Inferior parietal cortex (tissue), 1 donor: ENCODE data around the gene IL25.
"Not testable (repeated sequence)": the region's sequence is repeated elsewhere in the genome, so short reads cannot be mapped to it uniquely, and the experiment has no call there.

ENCODE experiments used
- DNase-seq: peaks from one replicate; pipeline ENCODE4 v3.0.0-alpha.2; 2016; ENCODE audit errors: extremely low spot score

IL25 gene

DNA sequence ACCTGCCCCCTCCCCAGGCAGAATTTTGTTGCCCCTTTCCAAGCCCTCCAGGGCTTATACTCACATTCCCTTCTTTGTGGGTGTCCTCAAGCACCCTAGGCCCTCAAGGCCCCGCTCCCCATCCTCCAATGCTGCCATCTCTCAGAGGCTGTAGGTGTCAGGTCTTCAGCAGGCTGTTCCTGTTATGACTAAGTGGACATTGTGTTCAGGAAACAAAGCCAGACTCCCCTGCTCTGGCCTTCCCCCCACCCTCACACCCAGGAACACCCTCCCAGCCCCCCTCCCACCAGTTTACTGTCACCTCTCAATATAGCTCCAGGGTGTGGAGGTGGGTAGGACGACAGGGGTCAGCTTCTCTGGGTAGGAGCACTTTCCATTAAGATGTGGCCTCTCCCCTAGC is 36.9 kb downstream of the IL25 start:
- DNase-seq, result no peak

DNA sequence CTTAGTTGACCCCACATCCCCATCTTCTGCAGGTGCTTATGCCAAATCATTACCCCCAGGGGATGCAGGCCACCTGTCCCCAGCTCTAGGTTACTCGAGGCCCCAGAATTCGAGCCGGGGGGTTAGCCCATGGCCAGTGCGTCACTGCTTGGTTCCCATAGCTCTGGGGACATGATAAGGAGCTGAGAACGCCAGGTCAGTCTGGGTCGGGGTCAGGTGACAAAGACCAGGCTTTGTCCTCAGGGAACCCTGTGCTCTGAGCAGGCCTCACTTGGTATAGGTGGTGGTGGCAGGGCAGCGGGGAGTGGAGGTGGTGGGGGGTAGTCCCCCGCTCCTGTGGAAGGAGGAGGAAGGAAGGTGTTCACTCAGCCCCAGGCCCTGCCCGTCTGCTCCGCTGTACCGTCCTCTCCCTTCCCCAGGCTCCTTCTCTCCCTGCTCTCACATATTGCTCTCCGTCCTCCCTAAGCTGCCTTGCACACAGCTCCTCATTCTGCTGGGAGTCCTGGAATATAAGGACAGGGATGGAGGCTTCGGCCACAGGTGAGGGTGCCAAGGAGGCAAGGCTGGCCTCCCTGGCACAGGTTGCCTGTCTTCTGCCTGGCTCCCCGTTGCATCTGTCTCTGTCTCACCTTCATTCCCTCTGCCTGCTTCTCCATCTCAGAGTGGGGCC is 37.5 kb downstream of the IL25 start:
- no peak for DNase-seq

DNA sequence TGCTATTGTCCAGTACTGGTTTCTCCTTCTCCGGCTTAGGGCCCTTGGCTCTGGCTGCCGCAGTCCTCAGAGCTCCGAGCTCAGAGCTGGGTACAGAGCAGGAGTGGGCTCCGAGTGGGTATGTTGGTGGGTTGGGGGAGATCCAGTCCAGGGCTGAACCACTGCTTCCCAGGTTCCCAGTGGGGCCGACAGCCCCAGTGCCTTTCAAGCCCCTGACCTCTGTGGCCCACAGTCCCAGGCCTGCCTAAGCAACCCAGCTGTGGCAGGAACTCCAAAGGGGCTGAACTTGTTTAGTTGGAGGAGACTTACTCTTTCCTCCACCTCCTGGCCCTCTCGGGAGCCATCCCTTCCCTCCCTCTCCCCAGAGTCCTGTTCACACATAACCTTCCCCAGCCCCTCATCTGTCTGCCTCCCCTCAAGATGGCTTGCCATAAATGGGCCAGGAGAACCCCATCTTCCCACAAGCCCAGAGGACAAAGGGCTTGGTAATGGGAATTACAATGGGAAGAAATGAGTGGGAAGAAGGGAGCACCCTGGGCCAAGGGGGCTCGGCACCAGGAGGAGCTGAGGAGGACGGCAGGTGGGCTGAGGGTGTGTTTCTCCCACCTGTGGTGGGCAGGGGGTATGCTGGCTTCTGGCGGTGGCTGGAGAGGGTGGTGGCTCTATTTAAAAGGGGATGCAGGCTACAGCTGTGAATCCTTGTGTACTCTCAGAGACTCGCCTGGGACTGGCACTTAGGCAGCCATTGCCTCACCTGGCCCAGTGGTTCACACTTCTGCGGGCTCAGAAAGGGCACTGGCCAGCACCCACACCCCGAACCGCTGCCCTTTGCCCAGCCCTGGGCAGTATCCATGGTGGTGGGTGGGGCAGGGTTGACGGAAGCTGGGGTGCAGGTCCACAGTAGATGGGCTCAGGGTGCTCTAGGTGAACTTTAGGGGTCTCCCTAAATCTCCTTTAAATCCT is 39.2 kb downstream of the IL25 start:
- DNase-seq, result no peak

DNA sequence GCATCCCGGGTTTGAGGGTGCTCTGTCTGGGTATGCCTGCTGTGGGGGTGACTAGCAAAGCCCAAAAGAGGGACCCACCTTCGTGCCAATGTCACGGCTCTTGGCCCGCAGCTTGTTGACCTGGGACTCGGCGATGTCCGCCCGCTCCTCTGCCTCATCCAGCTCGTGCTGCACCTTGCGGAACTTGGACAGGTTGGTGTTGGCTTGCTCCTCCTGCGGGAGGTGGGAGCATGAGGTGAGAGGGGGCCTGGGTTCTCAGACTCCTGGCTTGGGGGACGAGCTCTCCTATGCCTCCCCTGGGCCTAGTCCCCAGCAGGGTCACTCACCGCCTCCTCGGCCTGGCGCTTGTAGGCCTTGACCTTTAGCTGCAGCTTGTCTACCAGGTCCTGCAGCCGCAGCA is 41.1 kb downstream of the IL25 start:
- no peak for DNase-seq

DNA sequence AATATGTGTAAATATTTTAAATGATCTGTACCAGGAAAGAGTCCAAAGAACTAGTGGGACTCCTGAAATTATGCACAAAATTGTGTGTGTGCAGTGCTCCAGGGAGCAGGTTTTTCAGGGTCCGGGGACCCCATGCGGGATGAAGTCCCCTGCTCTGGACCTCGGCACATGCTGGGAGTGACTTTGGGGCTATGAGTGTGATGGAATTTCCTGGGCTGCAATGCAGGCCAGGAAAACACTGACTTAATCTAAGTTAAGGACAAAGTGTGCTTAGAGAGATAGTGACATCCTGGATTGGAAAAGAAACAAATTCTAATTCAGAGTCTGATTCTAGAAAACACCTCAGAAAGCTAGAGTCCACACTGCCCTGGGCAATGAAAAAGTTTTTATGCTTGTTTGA is 41.6 kb downstream of the IL25 start:
- DNase-seq, result no peak

DNA sequence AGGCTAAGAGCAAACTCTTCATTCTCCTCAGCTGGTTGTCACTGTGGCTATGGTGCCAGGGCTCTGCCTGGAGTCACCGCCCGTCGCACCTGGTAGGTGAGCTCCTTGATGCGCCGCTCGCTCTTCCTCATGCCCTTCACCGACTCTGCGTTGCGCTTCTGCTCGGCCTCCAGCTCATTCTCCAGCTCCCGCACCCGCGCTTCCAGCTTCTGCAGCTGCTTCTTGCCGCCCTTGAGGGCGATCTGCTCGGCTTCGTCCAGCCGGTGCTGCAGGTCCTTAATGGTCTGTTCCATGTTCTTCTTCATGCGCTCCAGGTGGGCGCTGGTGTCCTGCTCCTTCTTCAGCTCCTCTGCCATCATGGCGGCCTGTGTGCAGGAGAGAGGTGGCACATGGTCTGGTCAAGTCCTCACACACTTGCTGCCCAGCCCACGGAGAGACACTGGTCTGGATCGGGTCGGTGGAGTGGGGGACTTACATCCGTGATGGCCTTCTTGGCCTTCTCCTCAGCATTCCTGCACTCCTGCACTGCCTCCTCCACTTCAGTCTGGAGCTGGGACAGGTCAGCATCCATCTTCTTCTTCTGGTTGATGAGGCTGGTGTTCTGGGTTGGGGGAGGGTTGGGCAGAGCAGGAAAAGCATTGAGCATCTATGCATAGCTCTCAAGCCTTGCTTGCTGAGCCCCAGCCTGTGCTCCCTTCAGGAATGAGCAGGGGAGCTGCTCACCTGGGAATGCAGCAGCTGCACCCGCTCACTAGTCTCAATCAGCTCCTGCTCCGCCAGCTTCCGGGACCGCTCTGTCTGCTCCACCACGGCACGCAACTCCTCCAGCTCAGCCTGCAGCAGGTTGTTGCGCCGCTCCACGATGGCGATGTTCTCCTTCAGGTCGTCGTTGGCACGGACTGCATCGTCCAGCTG is 42.6 kb downstream of the IL25 start:
- no peak for DNase-seq

DNA sequence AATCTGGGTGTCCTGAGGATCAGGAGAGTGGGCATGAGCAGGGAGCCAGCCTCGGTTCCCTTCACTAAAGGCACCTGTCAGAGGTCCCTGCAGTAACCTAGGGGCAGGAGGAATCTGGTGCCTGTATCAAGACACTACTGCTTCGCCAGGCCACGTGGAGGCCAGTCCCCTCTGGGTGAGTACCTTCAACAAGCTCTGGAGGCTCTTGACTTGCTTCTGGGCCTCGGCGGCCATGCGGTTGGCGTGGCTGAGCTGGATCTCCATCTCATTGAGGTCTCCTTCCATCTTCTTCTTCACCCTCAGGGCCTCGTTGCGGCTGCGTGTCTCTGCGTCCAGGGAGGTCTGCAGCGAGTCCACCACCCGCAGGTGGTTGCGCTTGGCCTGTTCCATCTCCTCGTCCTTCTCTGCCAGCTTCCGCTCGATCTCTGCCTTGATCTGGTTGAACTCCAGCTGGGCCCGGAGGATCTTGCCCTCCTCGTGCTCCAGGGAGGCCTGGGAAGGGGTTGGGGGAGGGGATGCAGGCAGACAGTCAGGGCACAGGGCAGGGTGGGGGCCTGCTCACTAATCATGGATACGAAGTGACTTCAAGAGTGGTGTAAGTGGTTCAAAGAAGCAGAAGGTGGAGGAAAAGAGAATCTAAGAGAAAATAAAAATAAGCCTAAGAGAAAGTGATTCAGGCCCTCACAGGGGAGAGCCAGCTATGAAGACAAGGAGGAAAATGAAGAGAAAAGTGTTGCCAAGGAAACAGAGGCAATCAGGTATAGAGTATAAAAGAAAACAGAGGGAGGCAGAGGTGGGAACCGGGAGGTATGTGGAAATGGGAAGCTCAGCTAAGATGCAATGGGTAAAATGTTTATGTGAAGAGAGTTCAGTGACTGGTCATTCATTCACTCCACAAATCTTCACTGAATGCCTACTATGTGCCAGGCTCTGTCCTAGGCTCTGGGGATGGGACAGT is 43.5 kb downstream of the IL25 start:
- DNase-seq, result no peak

DNA sequence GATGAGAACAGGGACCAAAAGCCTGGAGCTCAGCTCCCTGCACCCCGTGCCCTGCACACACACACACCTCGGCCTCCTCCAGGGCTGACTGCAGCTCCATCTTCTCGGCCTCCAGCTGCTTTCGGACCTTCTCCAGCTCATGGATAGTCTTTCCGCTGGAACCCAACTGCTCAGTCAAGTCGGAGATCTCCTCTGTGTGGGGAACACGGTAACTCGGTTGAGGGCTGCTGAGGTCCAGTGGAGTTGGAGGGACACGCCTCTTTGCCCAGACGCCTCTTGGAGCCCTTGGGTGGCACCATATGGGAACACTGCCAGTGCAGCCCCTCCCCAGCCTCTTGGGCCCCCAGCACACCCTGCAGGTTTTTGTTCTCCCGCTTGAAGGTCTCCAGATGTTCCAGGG is 44.2 kb downstream of the IL25 start:
- DNase-seq, result no peak

DNA sequence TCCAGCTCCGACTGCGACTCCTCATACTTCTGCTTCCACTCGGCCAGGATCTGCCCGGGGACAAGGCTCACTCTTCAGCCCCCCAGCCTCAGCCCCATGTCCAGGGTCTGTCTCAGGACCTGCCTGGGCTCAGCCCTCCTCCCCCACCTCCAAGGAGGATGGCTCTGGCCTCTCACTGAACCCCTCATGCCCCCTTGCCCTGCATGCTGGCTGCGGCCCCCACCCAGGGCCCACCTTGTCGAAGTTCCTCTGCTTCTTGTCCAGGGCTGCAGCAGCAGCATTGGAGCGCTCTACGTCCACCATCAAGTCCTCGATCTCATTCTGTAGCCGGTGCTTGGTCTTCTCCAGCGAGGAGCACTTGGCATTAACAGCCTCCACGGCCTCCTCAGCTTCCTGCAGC is 44.7 kb downstream of the IL25 start:
- not testable (repeated sequence) for DNase-seq

DNA sequence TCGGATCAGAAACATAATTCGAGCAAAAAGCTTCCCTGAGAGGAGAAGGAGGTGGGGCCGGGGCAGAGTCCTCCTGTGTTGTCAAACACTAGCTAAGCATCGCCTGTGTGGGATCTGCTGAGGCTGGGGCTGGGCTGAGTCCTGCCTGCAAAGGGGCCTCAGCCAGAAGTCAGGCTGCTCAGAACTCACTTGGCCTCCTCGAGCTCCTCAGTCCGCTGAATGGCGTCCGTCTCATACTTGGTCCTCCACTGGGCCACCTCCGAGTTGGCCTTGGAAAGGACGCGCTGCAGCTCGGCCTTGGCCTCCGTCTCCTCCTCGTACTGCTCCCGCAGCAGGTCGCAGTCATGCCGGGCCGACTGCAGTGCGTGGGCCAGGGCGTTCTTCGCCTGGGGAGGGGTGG is 45.4 kb downstream of the IL25 start:
- no peak for DNase-seq

DNA sequence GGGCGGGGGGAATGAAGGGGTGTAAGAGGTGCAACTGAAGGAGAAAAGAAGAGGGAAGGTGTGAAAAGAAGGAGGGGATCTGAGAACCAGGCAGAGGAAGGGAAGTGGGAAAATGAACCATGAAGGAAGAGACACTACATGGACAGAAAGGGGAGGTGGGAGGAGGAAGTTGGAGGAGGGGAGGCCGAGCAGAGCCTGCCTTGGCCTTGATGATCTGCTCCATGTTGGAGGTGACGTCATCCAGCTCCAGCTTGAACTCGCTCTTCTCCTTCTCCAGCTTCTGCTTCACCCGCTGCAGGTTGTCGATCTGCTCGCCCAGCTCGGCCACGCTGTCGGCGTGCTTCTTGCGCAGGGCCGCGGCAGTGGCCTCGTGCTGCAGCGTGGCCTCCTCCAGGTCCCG is 47.0 kb downstream of the IL25 start:
- not testable (repeated sequence) for DNase-seq

DNA sequence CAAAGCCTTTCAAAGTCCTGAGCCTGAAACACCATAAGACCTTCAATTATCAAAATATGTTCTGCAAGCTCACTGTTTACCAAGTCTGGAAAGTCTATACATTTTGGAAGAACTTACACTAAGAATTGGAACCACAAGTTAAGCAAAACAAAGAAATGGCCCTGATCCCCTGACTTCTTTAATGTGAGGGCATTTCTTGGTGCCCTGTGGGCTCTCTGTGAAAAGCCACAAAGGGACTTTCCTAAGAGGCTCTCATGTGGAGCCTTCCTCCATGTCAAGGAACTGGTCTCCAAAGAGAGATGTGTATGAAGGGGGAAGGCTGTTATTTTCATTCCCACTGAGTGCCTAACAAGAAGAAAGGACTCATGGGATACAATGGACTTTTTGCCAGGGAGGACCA is 49.0 kb downstream of the IL25 start:
- DNase-seq, result no peak

DNA sequence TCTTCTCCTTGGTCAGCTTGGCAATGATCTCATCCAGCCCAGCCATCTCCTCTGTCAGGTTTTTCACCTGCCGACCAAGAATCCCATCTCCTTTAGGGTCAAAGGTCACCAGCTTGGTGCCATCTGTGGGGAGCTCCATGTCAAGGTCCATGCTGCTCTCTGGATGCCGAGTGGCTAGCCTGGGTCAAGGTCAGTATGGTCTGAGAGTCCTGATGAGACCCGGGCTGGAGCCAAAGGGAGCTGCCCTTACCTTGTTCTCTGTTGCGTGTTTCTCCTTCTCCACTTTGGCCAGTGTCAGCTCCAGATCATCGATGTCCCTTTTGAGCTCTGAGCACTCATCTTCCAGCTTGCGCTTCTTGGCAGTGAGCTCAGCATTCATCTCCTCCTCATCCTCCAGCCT is 51.0 kb downstream of the IL25 start:
- no peak for DNase-seq

DNA sequence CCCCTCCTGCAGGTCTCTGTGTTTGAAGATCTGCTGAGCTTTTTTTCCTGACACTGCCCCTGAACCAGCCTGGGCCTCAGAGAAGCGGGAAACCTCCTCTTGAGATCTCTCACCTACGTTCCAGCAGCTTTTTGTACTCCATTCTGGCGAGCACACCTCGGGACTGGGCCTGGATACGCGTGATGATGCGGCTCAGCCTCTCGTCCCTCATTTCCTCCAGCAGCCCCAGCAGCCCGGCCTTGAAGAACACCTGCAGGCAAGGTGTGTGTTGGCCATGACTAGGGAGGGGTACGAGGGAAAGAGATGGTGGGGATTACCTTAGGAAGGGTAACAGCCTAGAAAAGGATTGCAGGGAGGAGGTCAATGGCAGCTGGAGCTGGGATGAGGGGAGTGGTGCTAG is 52.6 kb downstream of the IL25 start:
- no peak for DNase-seq

DNA sequence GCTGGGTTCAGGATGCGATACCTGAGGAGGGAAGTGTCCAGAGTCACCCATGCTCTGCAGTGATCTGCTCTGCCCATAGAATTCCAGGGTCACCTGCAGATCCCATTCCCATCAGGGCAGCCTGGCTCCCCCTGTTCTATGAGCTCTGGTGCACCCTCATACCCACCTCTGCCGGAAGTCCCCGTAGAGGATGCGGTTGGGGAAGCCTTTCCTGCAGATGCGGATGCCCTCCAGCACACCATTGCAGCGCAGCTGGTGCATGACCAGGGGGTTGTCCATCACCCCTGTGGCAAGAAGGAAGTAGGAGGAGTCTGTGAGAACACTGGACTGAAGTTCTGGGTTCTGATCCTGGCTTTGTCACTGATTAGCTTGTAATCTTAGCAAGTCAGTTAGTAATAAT is 53.2 kb downstream of the IL25 start:
- DNase-seq, result not testable (repeated sequence)
